Right ventricle myocardium inferior (tissue), 1 donor: ENCODE data around the gene FAM227B. TPM values are rescaled to one million over a fixed set of nuclear protein-coding genes. Genes with fewer than 3 reads are reported as not detected.
"Not testable (repeated sequence)": the region's sequence is repeated elsewhere in the genome, so short reads cannot be mapped to it uniquely, and the experiment has no call there.

Experiments
- ATAC-seq: fragments of 200-7000 bp; cut with Tn5 transposase; one replicate; pipeline ENCODE4 v1.9.1; 2020; ENCODE audit warnings: mild to moderate bottlenecking, moderate library complexity
- DNase-seq: peaks from one replicate; pipeline ENCODE4 v3.0.0; 2021; ENCODE audit errors: missing footprints
- intact Hi-C: fragments of 100-400 bp; cut with DNase I; formaldehyde crosslinking; loops from one replicate; pipeline ENCODE4 v1.11.0; 2022
- total RNA-seq: library from RNA; stranded (reverse); fragmentation: NEBNext Ultra II Directional; extraction: Animal tissue kit (Norgen Biotek cat#: 25700); gene quantifications from one replicate; pipeline ENCODE4 v1.2.1, GENCODE V29; 2021
- donor health status: DM: no; HTN: yes; CAD: no; lungs with severe emphysema.

Gene FAM227B
- total RNA-seq, 1 donor from 2014 or later = 19.8 TPM

DNA sequence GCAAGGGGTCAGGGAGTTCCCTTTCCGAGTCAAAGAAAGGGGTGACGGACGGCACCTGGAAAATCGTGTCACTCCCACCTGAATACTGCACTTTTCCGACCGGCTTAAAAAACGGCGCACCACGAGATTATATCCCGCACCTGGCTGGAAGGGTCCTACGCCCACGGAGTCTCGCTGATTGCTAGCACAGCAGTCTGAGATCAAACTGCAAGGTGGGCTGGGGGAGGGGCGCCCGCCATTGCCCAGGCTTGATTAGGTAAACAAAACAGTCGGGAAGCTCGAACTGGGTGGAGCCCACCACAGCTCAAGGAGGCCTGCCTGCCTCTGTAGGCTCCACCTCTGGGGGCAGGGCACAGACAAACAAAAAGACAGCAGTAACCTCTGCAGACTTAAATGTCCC is 266.2 kb downstream of the FAM227B start:
- intact Hi-C loops, ATAC-seq: not testable (repeated sequence)
- DNase-seq = peak; percentile 67

DNA sequence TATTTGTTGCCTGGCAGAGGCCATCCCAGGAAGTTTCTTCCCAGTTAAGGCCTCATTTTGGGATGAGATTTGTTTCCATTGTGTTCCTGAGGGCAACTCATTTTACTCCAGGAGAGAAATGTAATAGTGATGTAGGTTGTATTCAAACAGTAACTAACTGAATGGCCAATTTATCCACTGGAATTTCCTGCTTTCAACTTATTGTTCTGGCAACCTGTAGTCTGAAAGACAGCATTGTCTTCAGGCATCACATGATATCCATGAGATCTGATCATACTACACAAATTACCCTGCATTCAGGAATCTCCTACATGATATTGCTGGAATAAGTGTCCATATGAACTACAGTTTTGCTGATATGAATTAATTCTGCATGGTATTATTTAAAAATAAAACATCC is 277.1 kb downstream of the FAM227B start:
- ATAC-seq (no peak), DNase-seq (no peak)
- intact Hi-C loops = no loop called here

DNA sequence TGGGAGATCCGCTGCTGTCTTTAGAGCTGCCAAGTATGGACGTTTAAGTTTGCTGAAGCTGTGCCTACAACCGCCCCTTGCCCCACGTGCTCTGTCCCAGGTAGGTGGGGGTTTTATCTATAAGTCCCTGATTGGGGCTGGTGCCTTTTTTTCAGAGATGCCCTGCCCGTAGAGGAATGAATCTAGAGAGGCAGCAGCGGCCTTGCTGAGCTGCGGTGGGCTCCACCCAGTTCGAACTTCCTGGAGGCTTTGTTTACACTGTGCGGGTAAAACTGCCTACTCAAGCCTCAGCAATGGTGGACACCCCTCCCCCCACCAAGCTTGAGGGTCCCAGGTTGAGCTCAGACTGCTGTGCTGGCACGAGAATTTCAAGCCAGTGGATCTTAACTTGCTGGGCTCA is 281.0 kb downstream of the FAM227B start:
- intact Hi-C loops = no loop called here
- DNase-seq (no peak), ATAC-seq (no peak)

DNA sequence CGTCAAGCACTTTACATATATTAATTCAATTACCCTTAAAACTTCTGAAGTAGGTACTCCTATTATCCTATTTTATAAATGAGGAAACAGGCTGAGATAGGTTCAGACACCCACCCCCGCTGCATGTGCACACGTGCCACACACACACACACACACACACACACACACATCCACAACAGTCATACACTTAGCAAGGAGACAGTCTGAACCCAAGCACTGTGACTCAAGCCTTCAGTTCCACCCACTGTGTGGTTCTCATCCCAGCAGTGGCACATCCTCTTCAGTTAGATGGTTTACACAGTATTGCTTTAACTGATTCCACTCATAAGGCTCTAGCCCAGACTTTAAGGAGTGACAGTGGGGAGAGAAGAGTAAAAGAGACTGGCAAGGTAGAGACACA is 288.7 kb downstream of the FAM227B start:
- no peak for ATAC-seq
- intact Hi-C loops = no loop called here
- no peak for DNase-seq

DNA sequence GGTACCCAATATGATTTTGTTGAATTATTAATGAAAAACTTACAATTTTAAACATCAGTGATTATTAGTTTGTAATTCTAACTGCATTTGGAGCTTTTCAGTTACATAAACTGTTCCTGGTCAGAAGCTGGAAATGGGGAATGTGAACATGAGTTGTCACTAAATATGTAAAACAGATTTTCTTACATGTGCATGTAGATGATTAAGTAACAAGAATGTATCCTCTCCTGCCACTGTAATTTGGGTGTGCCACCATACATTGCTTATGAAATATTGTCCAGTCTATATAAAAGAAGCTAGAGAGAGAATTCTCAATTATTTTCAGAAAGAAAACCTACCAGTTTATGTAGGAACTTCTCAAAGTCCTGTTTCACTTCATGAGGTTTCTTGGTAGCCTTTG is 289.2 kb downstream of the FAM227B start:
- DNase-seq (no peak), ATAC-seq (no peak)
- intact Hi-C loops = no loop called here

DNA sequence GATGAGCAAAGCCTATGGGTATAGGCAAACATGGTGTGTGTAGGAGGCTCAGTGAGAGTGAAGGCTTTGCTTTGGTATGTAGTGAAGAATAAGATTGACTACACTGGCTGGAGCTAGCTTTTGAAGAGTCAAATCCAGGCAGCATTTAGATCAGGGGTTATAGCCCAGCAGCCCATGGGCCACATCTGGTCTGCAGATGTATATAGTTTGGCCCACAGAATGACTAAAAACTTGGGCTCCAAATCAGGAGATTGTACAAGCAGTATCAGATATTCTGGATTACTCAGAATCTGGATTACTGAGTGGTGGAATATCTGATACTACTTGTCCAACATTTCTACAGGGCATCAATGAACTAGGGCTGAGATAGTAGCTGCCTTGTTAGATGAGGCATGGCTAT is 290.5 kb downstream of the FAM227B start:
- no peak for DNase-seq
- no peak for ATAC-seq
- intact Hi-C loops = no loop called here

DNA sequence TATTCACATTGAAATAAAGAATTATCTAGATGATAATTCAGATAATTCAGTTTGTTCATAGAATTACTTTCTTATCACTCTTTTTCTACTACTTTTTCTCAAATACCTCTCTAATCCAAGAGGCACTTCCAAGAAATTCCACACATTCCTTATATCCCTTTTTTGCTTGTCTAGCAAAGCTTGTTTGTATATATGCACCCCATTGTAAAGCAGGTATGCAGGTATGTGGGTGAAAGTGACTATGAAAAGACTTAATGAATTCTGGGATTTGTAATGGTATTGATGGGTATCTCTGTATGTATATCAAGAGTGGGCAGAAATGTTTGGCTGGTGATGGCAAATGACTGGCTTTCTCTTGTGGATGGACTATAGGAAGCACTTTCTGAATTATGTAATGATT is 291.7 kb downstream of the FAM227B start:
- no peak for DNase-seq
- no peak for ATAC-seq
- intact Hi-C loops = no loop called here

DNA sequence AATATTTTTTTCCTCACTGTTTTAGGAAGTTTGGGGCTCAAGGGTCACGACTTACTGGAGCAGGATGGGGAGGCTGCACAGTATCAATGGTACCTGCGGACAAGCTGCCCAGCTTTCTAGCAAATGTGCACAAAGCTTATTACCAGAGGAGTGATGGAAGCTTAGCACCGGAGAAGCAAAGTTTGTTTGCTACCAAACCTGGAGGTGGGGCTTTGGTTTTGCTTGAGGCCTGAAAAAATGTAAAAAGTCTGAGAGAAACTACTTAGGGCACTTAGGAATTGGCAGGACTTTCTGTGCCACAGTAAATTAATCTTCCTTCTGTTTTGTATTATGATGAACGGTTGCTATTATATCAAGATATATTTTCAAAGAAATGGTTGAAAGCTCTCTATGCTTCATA is 292.7 kb downstream of the FAM227B start:
- ATAC-seq (no peak), DNase-seq (no peak)
- intact Hi-C loops = no loop called here

DNA sequence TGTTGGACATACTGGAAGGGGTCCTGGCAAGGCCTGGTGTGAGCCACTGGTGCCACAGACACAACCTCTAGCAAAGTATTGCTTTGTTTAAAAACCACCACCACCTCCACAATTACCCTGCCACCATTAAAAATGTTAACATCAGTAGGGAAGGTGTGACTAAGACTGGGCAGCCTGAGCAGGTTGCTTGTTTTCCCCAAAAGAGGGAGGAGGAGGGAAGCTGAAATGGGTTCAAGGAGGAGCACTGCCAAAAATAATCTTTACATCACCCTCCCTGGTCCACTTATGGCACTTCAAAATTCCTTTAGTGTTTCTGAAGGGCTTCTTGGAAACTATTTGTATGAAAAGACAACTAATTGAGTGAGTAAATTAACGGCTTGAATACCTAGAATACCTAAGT is 297.4 kb downstream of the FAM227B start:
- ATAC-seq = no peak
- no peak for DNase-seq
- intact Hi-C loops = no loop called here

DNA sequence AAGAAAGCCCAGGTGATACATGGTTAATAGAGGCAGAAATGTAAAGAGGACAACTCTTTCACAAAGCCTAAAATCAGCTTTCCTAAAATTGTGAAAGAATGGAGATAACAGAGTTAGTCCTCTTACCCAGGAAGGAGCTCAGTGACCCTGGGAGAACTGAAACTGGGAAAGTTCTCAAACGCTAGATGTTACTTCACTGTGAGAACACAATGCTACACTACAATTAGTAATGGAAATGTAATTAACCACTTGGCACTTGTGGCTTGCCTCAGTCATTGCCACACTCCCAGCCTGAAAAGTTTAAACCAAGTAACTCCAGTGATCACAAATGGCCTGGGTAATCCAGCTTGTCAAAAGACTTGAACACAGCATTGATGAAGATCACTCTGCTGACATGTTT is 300.3 kb downstream of the FAM227B start:
- DNase-seq = no peak
- intact Hi-C loops = no loop called here
- ATAC-seq = no peak

DNA sequence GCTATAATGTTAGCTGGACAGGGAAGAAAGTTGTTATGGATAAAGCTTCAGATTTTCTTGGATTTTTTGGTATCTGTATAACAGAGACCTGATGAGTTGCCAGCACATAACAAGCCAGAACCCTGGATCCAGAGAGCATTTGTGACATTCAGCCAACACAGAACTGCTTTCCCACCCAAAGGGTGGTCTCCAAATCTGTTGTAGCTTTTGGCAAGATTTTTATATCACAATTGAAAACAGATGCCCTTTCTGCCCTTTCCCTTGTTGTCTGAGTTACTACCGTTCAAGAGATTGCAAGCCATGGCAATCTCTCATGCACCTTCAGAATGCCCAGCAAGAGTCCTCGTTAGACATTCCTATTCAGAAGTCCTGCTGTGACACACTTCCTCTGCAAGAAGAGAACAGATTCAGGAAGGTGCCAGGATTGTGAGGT is 305.2 kb downstream of the FAM227B start:
- no peak for DNase-seq
- ATAC-seq = peak; percentile 32
- intact Hi-C loops = no loop called here

DNA sequence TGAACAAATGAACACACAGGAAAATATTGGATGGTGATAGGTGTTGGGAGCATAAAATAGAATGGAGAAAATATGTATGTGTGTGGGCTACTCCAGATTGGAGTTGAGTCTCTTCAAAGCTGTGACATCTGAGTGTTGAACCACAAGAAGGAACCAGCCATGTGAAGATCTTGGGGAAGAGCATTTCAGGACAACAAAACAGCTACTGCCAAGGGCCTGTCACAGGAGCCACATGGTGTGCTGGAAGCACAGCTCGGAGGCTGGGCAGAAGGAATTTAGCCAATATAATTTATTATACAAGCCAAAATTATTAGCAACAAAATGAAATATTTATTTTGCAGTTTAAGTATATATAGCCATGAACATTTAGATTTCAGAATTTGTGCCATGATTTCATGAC is 305.9 kb downstream of the FAM227B start:
- intact Hi-C loops = no loop called here
- DNase-seq = no peak
- peak; percentile 85 for ATAC-seq

DNA sequence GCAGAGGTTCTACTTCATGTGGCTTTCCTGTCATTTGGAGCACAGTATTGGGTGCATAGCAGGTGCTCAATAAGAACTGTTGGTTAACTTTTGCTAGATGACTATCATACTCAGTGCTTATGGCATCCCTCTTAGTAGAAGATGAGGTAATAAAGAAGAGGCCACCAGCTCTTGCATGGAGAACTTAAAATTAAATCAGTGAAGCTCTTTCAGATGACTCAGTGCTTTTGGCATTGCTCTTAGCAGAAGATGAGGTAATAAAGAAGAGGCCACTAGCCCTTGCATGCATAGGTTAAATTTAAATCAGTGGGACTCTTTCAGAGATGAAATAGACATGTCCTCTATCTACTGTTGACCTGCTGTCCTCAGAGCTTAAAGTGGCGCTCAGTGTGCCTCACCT is 307.0 kb downstream of the FAM227B start:
- no peak for DNase-seq
- intact Hi-C loops = no loop called here
- ATAC-seq = peak; percentile 40

DNA sequence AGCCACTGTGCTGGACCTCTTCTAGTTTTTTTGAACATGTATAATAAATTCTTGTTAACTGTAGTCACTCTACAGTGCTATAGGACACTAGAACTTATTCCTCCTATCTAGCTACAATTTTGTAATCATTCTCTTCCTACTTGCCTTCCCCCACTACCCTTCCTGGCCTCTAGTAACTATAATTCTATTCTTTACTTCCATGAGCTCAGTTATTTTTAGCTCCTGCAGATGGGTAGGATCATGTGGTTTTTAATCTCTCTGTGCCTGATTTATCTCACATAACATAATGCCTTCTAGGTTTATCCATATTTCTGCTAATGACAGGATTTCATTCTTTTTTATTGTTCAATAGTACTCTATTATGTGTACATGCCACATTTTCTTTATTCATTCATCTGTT is 310.7 kb downstream of the FAM227B start:
- ATAC-seq (no peak), DNase-seq (no peak)
- intact Hi-C loops = no loop called here

DNA sequence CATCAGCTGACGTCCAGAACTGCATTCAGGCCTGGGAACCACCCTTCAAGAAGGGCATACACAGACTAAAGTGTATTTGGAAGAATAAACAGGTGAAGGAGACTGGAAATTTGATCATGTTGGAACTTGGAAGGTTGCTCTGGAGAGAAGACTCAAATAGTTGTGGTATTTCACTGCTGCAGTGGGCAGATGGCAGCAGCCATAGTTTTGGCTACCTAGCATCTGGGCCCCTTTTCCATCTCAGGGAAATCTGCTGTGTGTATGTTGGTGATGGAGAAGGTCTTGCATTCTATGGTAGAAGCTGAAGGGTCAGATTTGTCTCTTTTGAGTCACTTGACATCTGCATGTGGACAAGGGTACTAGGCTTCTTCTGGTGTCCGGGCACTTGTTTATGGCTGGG is 311.9 kb downstream of the FAM227B start:
- ATAC-seq = no peak
- intact Hi-C loops = no loop called here
- DNase-seq = no peak

DNA sequence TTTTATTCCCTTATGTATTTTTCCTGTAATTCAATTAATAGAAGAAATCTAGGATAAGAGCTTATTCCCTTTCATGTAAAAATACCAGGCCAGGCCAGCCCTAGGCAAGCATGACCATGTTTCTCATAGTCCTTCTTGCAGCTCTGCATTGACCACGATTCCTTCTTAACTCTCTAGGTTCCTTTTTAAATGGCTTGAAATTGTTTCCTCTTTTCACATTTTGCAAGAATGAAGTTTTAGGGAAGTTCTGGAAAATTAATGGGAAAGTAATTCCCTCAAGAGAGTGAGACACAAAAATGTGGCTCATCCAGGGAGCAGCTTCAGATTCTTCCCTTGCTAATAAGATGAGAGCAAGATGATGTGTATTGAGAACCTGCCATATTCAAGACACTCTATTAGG is 314.1 kb downstream of the FAM227B start:
- ATAC-seq = no peak
- no peak for DNase-seq
- intact Hi-C loops = no loop called here

DNA sequence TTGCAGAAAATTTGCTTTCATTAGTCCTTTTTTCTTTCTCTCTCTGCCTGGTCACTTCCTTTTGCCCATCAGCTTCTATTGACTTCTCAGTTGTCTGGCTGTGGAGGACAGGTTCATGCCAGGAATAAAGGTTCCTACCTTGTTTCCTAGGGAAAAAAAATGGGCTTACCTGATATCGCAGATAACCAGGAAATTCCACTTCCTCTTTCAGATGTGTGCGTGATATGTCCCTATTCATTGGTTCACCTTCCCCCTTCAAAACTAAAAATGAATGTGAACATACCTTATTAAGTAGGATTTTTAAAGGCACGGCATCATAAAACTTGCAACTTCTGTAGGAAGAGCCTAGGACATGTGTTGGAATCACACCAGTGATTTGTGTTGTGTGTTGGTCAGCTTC is 317.6 kb downstream of the FAM227B start:
- intact Hi-C loops = no loop called here
- ATAC-seq (no peak), DNase-seq (no peak)

DNA sequence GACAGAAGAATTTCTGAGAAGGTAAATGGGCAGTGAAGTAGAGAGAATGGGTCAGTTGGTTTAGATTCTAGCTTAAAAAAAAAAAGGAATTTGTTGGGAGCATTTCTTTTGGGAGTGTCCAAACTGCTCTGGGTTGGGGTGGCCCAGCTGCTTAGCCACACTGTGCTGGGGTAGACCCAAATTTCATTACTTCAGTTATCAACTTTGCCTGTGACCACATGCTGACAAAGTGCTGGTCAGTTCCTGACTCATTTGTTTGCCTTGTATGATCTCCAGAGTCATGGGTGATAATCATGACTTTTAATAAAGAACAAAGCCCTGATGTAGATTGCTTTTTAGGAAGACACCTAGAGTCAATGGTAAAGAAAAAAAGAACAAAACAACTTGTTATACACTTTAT is 319.1 kb downstream of the FAM227B start:
- intact Hi-C loops = no loop called here
- no peak for ATAC-seq
- no peak for DNase-seq

DNA sequence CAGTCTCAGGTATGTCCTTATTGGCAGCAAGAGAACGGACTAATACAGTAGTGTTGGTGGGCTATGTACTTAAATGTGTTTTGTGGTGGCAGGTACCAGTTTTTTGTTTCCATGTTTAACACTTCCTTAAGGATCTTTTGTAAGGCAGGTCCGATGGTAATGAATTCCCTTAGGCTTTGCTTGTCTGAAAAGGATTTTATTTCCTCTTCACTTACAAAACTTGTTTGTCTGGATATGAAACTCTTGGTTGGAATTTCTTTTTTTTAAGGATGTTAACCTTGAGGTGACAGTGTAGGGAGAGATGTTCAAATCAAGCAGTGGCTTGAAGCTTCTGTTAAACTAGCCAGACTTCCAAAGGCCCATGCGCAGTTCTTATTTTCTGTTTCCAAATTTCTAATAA is 319.8 kb downstream of the FAM227B start:
- DNase-seq = no peak
- ATAC-seq = no peak
- intact Hi-C loops = no loop called here

DNA sequence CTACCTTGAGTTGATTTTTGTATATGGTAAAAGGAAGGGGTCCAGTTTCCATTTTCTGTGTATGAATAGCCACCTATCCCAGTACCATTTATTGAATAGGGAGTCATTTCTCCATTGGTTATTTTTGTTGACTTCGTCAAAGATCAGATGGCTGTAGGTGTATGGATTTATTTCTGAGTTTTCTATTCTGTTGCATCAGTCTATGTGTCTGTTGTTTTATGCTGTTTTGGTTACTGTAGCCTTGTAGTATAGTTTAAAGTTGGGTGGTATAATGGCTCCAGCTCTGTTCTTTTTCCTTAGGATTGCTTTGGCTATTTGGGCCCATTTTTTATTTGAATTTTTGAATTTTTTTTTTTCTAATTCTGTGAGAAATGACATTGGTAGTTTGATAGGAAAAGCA is 323.0 kb downstream of the FAM227B start:
- DNase-seq = no peak
- no peak for ATAC-seq
- intact Hi-C loops = no loop called here

DNA sequence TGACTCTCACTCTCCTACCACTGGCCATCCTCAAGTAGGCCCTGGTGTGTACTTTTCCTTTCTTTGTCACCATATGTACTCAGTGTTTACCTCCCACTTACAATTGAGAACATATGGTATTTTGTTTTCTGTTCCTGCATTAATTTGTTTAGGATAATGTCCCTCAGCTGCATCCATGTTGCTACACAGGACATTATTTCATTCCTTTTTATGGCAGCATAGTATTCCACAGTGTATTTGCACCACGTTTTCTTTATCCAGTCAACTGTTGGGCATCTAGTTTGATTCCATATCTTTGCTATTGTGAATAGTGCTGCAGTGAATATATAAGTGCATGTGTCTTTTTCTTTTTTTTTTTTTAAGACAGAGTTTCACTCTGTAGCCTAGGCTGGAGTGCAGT is 324.4 kb downstream of the FAM227B start:
- intact Hi-C loops = no loop called here
- DNase-seq (no peak), ATAC-seq (no peak)

DNA sequence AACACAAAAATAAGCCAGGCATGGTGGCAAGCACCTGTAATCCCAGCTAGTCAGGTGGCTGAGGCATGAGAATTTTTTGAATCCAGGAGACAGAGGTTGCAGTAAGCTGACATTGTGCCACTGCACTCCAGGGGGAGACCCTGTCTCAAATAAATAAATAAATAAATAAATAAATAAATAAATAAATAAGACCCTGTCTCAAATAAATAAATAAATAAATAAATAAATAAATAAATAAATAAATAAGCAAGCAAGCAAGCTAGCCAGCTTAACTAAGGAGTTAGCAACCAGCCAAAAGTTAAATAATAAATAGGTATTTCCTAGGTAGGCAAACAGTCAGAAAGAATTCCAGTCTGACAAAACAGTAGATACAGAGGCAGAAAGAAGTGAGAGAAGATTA is 326.7 kb downstream of the FAM227B start:
- ATAC-seq = no peak
- no peak for DNase-seq
- intact Hi-C loops = no loop called here
